NT2/D1 (cell line): ENCODE data around the gene ATN1.

Experiments
- DNase-seq: peaks from one replicate; pipeline ENCODE4 v3.0.0-alpha.2; 2011; ENCODE audit warnings: low read depth, low spot score
- H3K27me3 ChIP-seq: 2 replicates; pipeline ENCODE4 v1.6.0; 2011; ENCODE audit warnings: mild to moderate bottlenecking; ENCODE audit not compliant: insufficient read length, insufficient read depth
- H3K36me3 ChIP-seq: 2 replicates; pipeline ENCODE4 v1.6.1; 2011; ENCODE audit warnings: mild to moderate bottlenecking, low read length, mixed read lengths; ENCODE audit not compliant: insufficient read depth, insufficient read length
- H3K4me1 ChIP-seq: 2 replicates; pipeline ENCODE4 v1.5.1; 2011; ENCODE audit not compliant: insufficient read depth, insufficient read length
- H3K4me3 ChIP-seq: 2 replicates; pipeline ENCODE4 v1.5.1; 2011; ENCODE audit warnings: low read depth; ENCODE audit not compliant: insufficient read length
- H3K9ac ChIP-seq: 2 replicates; pipeline ENCODE4 v1.6.0; 2011; ENCODE audit warnings: low read depth; ENCODE audit not compliant: insufficient read length
- H3K9me3 ChIP-seq: 2 replicates; pipeline ENCODE4 v1.5.1; 2011; ENCODE audit warnings: mild to moderate bottlenecking, low read length; ENCODE audit not compliant: insufficient read depth
- SUZ12 ChIP-seq: IDR thresholded peaks from 2 replicates; pipeline ENCODE4 v1.6.1; 2011; ENCODE audit not compliant: insufficient read length, insufficient read depth; ENCODE audit errors: extremely low read depth
- YY1 ChIP-seq: IDR thresholded peaks from 2 replicates; pipeline ENCODE4 v1.6.1; 2011; ENCODE audit not compliant: insufficient read length, insufficient read depth
- ZNF274 ChIP-seq: IDR thresholded peaks from 2 replicates; pipeline ENCODE4 v1.6.1; 2011; ENCODE audit warnings: mild to moderate bottlenecking, low read depth, low read length

ATN1 gene

GRCh38 chr12:6977653-6978052, 49.9 kb downstream of the ATN1 start:
- no peak overlapping the region for H3K9ac ChIP-seq
- TF ChIP-seq SUZ12, result no peak
- no peak for TF ChIP-seq ZNF274
- TF ChIP-seq YY1, result no peak
- H3K9me3 ChIP-seq, result no peaks in the 10 kb centered on the region
- no peak for DNase-seq
- no peak overlapping the region for H3K4me3 ChIP-seq
- no peaks in the 10 kb centered on the region for H3K4me1 ChIP-seq
- no peaks in the 10 kb centered on the region for H3K27me3 ChIP-seq
- H3K36me3 ChIP-seq, result peaks cover 98% of the 10 kb centered on the region

- Histone ChIP-seq H3K9me3 (no peaks in the 10 kb centered on the region), H3K27me3 (no peaks in the 10 kb centered on the region), H3K9ac (no peak overlapping the region), H3K4me1 (no peaks in the 10 kb centered on the region), H3K36me3 (peaks cover 98% of the 10 kb centered on the region), H3K4me3 (no peak overlapping the region)
- TF ChIP-seq SUZ12, result no peak
- no peak for TF ChIP-seq YY1
- TF ChIP-seq ZNF274, result no peak
- no peak for DNase-seq
Measured at GRCh38 chr12:6978188-6978587, 50.4 kb downstream of the ATN1 start.

- Histone ChIP-seq H3K36me3 (peaks cover 100% of the 10 kb centered on the region), H3K4me1 (no peaks in the 10 kb centered on the region), H3K4me3 (no peak overlapping the region), H3K27me3 (no peaks in the 10 kb centered on the region), H3K9ac (no peak overlapping the region), H3K9me3 (no peaks in the 10 kb centered on the region)
- DNase-seq, result no peak
- TF ChIP-seq SUZ12 (no peak), ZNF274 (no peak), YY1 (no peak)
Measured at GRCh38 chr12:6978611-6979011, 50.9 kb downstream of the ATN1 start.

GRCh38 chr12:6979021-6979420, 51.3 kb downstream of the ATN1 start:
- Histone ChIP-seq H3K9me3 (no peaks in the 10 kb centered on the region), H3K4me1 (no peaks in the 10 kb centered on the region), H3K9ac (no peak overlapping the region), H3K36me3 (peaks cover 100% of the 10 kb centered on the region), H3K27me3 (no peaks in the 10 kb centered on the region), H3K4me3 (no peak overlapping the region)
- DNase-seq, result no peak
- TF ChIP-seq YY1 (no peak), ZNF274 (no peak), SUZ12 (no peak)

- Histone ChIP-seq H3K4me3 (no peak overlapping the region), H3K9ac (no peak overlapping the region), H3K9me3 (no peaks in the 10 kb centered on the region), H3K27me3 (no peaks in the 10 kb centered on the region), H3K4me1 (no peaks in the 10 kb centered on the region), H3K36me3 (peaks cover 100% of the 10 kb centered on the region)
- TF ChIP-seq ZNF274, result no peak
- no peak for TF ChIP-seq YY1
- TF ChIP-seq SUZ12, result no peak
- DNase-seq, result no peak
Measured at GRCh38 chr12:6979453-6979852, 51.7 kb downstream of the ATN1 start.

- H3K9me3 ChIP-seq, result no peaks in the 10 kb centered on the region
- H3K4me3 ChIP-seq, result no peak overlapping the region
- no peak for TF ChIP-seq YY1
- H3K9ac ChIP-seq, result no peak overlapping the region
- H3K36me3 ChIP-seq, result peaks cover 97% of the 10 kb centered on the region
- DNase-seq, result no peak
- no peaks in the 10 kb centered on the region for H3K27me3 ChIP-seq
- no peaks in the 10 kb centered on the region for H3K4me1 ChIP-seq
Measured at GRCh38 chr12:6980075-6980474, 52.3 kb downstream of the ATN1 start.

- TF ChIP-seq YY1, result no peak
- no peak for TF ChIP-seq ZNF274
- no peak for TF ChIP-seq SUZ12
- no peak for DNase-seq
- no peaks in the 10 kb centered on the region for H3K27me3 ChIP-seq
- no peak overlapping the region for H3K4me3 ChIP-seq
- peaks cover 94% of the 10 kb centered on the region for H3K36me3 ChIP-seq
- H3K9me3 ChIP-seq, result no peaks in the 10 kb centered on the region
- H3K9ac ChIP-seq, result no peak overlapping the region
- no peaks in the 10 kb centered on the region for H3K4me1 ChIP-seq
Measured at GRCh38 chr12:6980740-6981139, 53.0 kb downstream of the ATN1 start.
